HG02840 (cell line): ENCODE results near the gene CCM2.
"Not testable (repeated sequence)": the region's sequence is repeated elsewhere in the genome, so short reads cannot be mapped to it uniquely, and the experiment has no call there.

Experiments
- ATAC-seq: cut with Tn5 transposase; IDR thresholded peaks from one replicate; pipeline ENCODE4 v1.9.1; 2021; ENCODE audit warnings: mild to moderate bottlenecking, moderate library complexity, moderate number of reproducible peaks; ENCODE audit not compliant: unreplicated experiment, low FRiP score

Gene CCM2

GRCh38 chr7:44979481-44980392 is 20.3 kb upstream of the CCM2 start:
- ATAC-seq = no peak

GRCh38 chr7:44980393-44981034 is 19.5 kb upstream of the CCM2 start:
- ATAC-seq = peak; percentile 59

- ATAC-seq = no peak
Measured at GRCh38 chr7:44981035-44981706, 18.8 kb upstream of the CCM2 start.

- no peak for ATAC-seq
Measured at GRCh38 chr7:44982535-44982923, 17.5 kb upstream of the CCM2 start.

GRCh38 chr7:44982970-44983369 is 17.0 kb upstream of the CCM2 start:
- ATAC-seq = no peak

- ATAC-seq = no peak
Measured at GRCh38 chr7:44983742-44984477, 16.1 kb upstream of the CCM2 start.

GRCh38 chr7:44984478-44984758 is 15.6 kb upstream of the CCM2 start:
- no peak for ATAC-seq

GRCh38 chr7:44985033-44985695 is 14.8 kb upstream of the CCM2 start:
- ATAC-seq = no peak

GRCh38 chr7:44985900-44986217 is 14.1 kb upstream of the CCM2 start:
- ATAC-seq = no peak

GRCh38 chr7:44986218-44987053 is 13.6 kb upstream of the CCM2 start:
- peak; percentile 92 for ATAC-seq

- ATAC-seq = no peak
Measured at GRCh38 chr7:44987457-44987856, 12.5 kb upstream of the CCM2 start.

GRCh38 chr7:44987996-44988395 is 12.0 kb upstream of the CCM2 start:
- ATAC-seq = no peak

GRCh38 chr7:44988701-44989100 is 11.3 kb upstream of the CCM2 start:
- no peak for ATAC-seq

GRCh38 chr7:44989132-44989531 is 10.9 kb upstream of the CCM2 start:
- ATAC-seq = no peak

- ATAC-seq = no peak
Measured at GRCh38 chr7:44990109-44991023, 9.6 kb upstream of the CCM2 start.

GRCh38 chr7:44992004-44992795 is 7.8 kb upstream of the CCM2 start:
- ATAC-seq = not testable (repeated sequence)

- ATAC-seq = no peak
Measured at GRCh38 chr7:44994877-44995554, 5.0 kb upstream of the CCM2 start.
